Rectal smooth muscle tissue (tissue), 1 donor: Measurements from ENCODE around the gene RASGEF1C.

Experiments
- H3K27ac ChIP-seq: one replicate; pipeline ENCODE4 v1.7.0; 2013; ENCODE audit warnings: low read depth, low read length, inconsistent platforms
- H3K27me3 ChIP-seq: one replicate; pipeline ENCODE4 v1.7.0; 2013; ENCODE audit warnings: low read length; ENCODE audit not compliant: control insufficient read depth, insufficient read depth
- H3K36me3 ChIP-seq: one replicate; pipeline ENCODE4 v1.7.0; 2013; ENCODE audit warnings: low read length; ENCODE audit not compliant: control insufficient read depth, insufficient read depth
- H3K4me1 ChIP-seq: one replicate; pipeline ENCODE4 v1.7.0; 2013; ENCODE audit warnings: low read length; ENCODE audit not compliant: control insufficient read depth, insufficient read depth
- H3K4me3 ChIP-seq: one replicate; pipeline ENCODE4 v1.7.0; 2013; ENCODE audit warnings: low read length
- H3K9ac ChIP-seq: one replicate; pipeline ENCODE4 v1.7.0; 2013; ENCODE audit warnings: low read length

The RASGEF1C gene

DNA sequence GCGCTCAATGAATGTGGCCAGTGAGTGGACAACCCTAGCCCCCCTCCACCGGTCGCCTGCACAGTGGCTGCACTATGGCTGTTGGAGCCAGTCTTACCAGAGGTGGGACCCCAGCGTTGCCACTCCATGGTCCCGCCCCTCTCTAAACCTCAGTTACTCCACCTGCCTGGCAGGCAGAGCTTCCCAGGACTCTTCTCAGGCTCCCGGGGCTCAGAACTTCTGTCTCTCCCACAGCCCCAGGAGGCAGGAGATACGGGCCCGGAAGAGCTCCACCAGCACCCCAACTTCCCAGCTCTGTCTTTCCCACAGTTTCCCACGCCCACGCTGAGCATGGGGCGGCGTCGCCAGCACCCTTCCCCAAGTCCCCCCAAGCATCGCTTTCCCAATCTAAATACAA lies 975 bp downstream of the RASGEF1C start:
- H3K27me3 ChIP-seq, result peaks cover 6% of the 10 kb centered on the region
- no peak overlapping the region for H3K27ac ChIP-seq
- no peaks in the 10 kb centered on the region for H3K36me3 ChIP-seq
- no peak overlapping the region for H3K9ac ChIP-seq
- peaks cover 8% of the 10 kb centered on the region for H3K4me1 ChIP-seq
- H3K4me3 ChIP-seq, result peak overlapping the region; percentile 60

DNA sequence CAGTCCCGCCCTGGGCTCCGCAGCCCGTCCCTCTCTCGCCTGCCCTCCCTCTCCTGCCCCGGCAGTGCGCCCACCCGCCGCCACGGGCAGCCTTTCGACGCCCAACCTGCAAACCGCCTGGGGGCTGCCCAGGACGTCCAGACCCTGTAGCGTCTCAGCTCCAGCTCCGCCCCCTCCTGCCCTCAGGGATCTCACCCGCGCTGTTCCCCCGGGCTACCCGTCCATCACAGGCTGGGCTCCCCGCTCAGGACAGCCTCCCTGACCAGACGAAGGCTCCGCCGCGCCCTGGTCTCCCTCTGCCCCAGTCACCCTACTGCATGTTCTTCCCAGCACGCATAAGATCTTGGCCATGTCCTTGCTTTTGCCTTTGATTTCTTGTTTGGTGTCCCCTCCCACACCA lies 1.4 kb downstream of the RASGEF1C start:
- Histone ChIP-seq H3K9ac (no peak overlapping the region), H3K36me3 (no peaks in the 10 kb centered on the region), H3K27ac (no peak overlapping the region), H3K27me3 (peaks cover 6% of the 10 kb centered on the region), H3K4me1 (peaks cover 6% of the 10 kb centered on the region), H3K4me3 (no peak overlapping the region)

DNA sequence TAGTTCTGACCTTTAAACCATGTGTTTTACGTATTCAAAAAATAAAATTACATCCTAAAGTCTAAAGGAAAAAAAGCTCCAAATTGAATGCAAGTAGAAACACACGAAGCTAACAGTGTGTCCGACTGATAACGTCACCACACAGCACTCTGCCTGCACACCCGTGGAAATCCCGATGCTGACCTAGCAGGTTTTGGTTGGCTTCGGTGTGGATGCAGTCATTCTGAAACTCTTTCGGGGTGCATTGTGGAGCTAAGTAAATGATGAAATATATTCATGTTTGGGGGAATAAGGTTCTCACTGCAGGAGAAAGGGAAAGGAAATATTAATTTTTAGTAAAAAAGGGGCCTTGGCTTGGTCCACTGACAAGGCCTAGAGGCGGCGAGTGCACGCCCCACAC lies 2.0 kb downstream of the RASGEF1C start:
- H3K27ac ChIP-seq, result no peak overlapping the region
- H3K27me3 ChIP-seq, result peaks cover 6% of the 10 kb centered on the region
- no peak overlapping the region for H3K9ac ChIP-seq
- no peak overlapping the region for H3K4me3 ChIP-seq
- H3K36me3 ChIP-seq, result no peaks in the 10 kb centered on the region
- H3K4me1 ChIP-seq, result peaks cover 3% of the 10 kb centered on the region

DNA sequence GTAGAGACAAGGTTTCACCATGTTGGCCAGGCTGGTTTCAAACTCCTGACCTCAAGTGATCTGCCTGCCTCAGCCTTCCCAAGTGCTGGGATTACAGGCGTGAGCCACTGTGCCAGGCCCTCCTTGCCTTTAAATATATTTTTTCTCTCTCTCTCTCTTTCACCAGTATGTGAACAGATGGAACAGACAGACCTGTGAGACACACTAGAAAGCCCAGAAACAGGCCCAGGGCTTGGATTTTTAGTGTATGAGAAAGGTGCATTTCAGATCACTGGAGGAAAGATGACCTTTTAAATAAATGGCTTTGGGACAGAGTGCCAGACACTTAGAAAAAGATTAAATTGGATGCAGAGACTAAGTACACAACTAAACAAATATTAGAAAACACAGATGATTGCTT lies 3.1 kb downstream of the RASGEF1C start:
- Histone ChIP-seq H3K4me3 (no peak overlapping the region), H3K9ac (no peak overlapping the region), H3K27ac (no peak overlapping the region), H3K4me1 (peaks cover 3% of the 10 kb centered on the region), H3K36me3 (no peaks in the 10 kb centered on the region), H3K27me3 (peaks cover 6% of the 10 kb centered on the region)

DNA sequence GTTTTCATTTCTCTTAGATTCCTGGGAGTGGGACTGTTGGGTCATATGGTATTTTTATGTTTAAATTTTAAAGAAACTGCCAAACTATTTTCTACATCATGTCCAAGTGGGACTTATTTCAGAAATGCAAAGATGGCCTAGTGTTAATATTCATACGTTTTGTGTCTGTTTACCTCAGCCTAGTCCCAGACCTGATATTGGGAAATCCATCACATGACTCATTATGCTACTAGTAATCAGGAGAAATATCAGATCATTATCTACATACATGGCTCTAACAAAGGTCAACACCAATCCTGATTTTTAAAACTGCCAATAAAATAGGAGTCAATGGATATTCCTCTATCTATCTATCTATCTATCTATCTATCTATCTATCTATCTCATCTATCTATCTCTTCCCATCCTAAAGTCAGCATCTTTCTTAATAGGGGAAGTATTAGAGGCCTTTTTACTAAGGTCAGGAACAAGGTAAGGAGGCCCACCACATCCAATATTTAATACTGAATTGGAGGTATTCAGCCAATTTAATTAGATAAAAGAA lies 4.7 kb downstream of the RASGEF1C start:
- Histone ChIP-seq H3K4me3 (no peak overlapping the region), H3K4me1 (peaks cover 3% of the 10 kb centered on the region), H3K36me3 (no peaks in the 10 kb centered on the region), H3K27me3 (peaks cover 6% of the 10 kb centered on the region), H3K9ac (no peak overlapping the region), H3K27ac (no peak overlapping the region)

DNA sequence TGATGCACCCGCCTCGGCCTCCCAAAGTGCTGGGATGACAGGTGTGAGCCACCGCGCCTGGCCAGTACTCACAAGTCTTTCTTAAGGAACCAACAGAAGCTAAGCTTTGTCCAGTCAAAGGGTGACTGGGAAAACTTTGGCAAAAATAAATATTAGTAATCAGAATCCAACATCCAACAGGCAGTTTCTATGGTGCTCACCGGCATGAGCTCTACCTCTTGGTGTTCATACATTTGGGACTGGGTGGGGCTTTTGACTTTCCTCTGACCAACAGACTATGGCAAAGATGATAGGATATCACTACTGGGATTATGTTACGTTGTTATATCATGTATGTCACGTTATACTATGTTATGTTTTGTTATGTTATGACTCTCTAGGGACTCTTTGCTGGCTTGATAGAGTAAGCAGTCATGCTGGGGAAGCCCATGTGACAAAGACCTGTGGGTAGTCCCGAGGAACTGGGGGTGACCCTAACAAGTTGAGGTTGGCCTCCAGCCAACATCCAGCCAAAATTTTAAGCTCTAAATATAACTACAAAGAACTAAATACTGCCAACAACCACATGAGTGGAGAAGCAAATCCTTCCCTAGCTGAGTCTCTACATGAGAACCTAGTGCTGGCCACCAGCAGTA lies 6.0 kb downstream of the RASGEF1C start:
- H3K27ac ChIP-seq, result no peak overlapping the region
- no peaks in the 10 kb centered on the region for H3K36me3 ChIP-seq
- no peak overlapping the region for H3K9ac ChIP-seq
- H3K27me3 ChIP-seq, result peaks cover under 1% of the 10 kb centered on the region
- no peaks in the 10 kb centered on the region for H3K4me1 ChIP-seq
- H3K4me3 ChIP-seq, result no peak overlapping the region

DNA sequence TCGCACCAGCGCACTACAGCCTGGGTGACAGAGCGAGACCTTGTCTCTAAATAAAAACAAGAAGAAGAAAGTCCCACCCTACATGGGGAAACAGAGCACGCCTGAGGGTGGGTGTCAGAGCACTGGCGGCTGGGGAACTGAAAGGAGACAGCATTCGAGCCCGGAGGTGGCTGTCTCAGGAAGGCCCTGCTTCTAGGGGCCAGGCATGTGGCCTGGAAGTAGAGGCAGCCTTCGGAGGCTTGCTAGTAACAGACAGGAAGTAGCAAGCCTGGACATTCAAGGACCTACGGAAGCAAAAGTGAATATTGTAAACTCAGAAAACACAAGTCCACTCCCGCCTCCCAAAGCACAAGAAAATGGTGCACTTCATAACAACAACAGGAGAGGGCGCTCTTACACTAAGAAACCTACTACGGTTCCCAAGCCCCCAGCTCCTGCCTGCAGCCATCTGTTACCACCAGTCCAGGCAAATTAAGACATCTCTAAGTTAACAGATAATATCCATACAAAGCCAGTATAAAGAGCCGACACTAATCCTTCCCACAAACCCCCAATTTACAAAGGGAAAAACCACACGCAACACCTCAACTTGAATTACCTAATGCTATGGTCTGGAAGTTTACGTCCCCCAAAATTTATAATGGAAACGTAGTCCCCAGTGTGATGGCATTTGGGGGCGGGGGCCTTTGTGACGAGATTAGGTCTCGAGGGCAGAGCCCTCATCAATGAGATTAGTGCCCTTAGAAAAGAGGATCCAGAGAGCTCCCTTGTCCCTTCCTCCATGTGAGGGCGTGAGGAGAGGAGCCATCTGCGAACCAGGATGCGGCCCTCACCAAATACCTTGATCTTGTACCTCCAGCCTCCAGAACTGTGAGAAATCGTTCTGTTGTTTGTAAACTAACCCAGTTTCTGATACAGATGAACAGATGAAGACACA lies 7.7 kb downstream of the RASGEF1C start:
- H3K4me3 ChIP-seq, result no peak overlapping the region
- H3K4me1 ChIP-seq, result no peaks in the 10 kb centered on the region
- H3K27me3 ChIP-seq, result no peaks in the 10 kb centered on the region
- no peak overlapping the region for H3K27ac ChIP-seq
- H3K9ac ChIP-seq, result no peak overlapping the region
- no peaks in the 10 kb centered on the region for H3K36me3 ChIP-seq

DNA sequence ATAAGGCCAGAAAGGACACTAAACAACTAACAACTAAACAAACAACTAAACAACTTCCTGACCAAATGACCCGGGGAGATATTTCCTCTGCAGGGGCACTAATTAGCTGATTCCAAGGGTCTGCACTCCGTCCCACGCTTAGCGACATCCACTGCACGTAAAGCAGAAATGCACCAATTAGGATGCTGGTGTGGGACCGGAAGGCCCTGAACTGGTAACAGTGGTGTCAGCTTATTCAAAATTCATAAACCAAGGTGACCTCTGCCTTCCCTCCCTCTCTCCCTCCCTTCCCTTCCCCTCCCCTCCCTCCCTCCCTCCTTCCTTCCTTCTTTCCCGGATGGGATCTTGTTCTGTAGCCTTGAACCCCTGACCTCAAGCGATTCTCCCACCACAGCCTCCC lies 9.6 kb downstream of the RASGEF1C start:
- Histone ChIP-seq H3K4me1 (no peaks in the 10 kb centered on the region), H3K36me3 (no peaks in the 10 kb centered on the region), H3K9ac (no peak overlapping the region), H3K4me3 (no peak overlapping the region), H3K27me3 (no peaks in the 10 kb centered on the region), H3K27ac (no peak overlapping the region)

DNA sequence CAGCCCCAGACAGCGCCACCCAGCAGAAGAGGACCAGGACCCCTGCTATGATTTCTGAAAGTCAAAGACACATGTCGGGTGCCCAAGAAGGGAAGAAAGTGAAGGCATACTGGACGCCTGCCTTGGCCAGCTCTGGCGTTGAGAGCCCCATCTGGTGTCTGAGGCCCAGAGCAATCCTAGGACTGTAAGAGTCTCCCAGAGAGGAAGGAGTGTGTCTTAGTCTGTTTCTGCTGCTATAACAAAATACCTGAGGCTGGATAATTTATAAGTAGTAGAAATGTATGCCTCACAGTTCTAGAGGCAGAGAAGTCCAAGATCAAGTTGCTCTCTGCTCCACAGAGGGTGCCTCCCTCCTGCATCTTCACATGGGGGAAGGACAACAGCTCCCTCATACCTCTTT lies 10.8 kb downstream of the RASGEF1C start:
- Histone ChIP-seq H3K27me3 (no peaks in the 10 kb centered on the region), H3K9ac (no peak overlapping the region), H3K36me3 (no peaks in the 10 kb centered on the region), H3K4me3 (no peak overlapping the region), H3K27ac (no peak overlapping the region), H3K4me1 (no peaks in the 10 kb centered on the region)

DNA sequence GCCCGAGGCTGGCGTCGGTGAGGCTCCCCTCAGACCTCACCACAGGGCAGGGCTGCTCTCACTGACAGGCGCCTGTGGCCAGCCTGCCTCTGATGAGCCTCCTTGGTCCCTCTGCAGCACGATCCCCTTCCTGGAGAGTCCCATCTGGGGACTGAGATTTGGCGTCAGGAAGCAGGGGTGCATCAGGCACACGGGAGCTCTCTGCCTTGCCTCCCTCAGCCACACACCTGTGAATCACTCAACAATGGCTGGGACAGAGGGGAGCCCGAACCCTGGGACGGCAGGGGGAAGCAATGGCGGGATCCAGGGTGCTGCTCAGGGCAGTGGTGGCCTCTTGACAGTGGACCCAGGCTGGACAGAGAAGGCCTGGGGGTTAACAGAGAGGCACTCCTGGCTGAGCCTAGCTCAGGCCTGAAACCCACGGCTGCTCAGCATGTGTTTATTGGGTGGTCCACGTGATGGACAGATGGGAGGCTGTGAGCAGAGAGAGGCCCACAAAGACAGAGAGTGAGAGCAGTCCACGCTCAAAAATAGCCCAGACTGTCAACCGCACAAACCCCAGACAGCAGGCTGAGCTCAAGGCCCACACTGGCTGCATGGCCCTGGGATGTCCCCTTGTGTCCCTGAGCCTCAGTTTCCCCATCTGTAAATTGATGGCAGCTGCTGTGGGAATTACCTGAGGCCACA lies 11.9 kb downstream of the RASGEF1C start:
- H3K36me3 ChIP-seq, result no peaks in the 10 kb centered on the region
- no peak overlapping the region for H3K27ac ChIP-seq
- no peaks in the 10 kb centered on the region for H3K27me3 ChIP-seq
- no peaks in the 10 kb centered on the region for H3K4me1 ChIP-seq
- H3K4me3 ChIP-seq, result no peak overlapping the region
- no peak overlapping the region for H3K9ac ChIP-seq

DNA sequence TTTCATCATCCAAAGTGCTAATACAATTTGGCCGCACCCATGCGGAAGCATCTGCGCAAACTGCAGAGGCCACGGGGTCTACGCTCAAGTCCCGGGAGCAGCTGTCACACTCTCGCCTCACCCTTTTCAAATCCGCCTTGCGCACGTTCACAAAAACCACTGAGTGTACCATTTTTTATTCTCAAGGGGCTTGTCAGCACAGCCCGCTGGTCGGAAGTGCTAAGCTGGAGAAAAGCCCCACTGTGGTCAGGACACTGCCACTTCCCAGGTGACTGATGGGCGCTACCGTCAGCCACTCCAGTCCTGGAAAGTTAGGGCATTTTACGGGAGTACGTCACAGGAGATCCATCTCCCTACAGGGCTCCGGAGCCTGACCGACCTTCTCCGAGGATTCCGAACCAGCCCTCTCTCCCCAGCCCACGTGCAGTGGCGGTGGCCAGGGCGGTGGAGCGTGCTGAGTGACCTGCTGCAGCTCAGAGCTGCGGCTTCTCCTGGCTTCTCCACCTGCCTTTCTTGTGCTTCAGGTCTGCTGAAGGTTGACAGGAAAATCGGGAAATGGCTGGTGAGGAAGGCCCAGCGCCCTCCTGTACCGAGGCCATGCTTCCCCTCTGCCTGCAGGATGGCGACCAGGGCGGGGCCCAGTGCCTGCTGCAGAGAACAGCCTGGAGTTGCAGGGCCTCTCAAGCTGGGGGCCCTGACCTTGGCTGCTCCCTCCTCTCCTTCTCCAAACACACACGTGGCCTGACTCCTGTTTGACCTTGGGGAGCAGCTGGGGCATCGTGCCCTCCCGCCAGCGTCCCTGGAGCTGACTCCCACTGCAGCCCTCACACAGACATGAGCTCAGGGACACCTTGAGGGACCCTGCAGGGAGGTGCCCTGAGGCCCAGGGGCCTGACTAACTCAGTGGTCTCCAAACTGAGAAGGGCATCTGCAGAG lies 14.3 kb downstream of the RASGEF1C start:
- H3K4me3 ChIP-seq, result no peak overlapping the region
- H3K27me3 ChIP-seq, result no peaks in the 10 kb centered on the region
- no peak overlapping the region for H3K9ac ChIP-seq
- no peak overlapping the region for H3K27ac ChIP-seq
- H3K36me3 ChIP-seq, result no peaks in the 10 kb centered on the region
- no peaks in the 10 kb centered on the region for H3K4me1 ChIP-seq
